Measurements from ENCODE around the gene CELA1. TPM values are rescaled to one million over a fixed set of nuclear protein-coding genes. Genes with fewer than 3 reads are reported as not detected.

The CELA1 gene
- polyA plus RNA-seq, 1 of the 3 experiments (the other 2 are of a cell fraction), result 0.05 TPM

DNA sequence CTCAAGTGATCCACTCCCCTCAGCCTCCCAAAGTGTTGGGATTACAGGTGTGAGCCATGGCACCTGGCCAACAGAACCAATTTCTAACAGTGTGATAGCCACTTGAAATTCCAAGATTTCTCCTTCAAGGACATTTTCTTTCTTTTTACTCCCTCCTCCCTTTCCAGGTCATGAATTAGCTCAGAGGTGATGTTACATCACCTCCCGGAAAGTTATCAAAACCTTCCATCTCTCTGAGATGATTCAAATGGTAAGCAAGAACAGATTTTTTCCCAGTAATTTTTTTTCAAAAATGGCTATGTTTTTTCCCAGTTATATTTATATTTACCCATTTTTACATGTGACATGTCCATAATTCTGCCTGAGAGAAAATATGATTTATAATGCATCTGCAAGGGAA is 60.6 kb downstream of the CELA1 start:
- no peak overlapping the region for H3K27ac ChIP-seq (ENCODE audit: low read depth in 2 of 2, low read length in 1 of 2)
- POLR2A ChIA-PET, result no interaction called here
- H3K79me2 ChIP-seq (ENCODE audit: insufficient read depth), result no peaks in the 10 kb centered on the region
- no peaks in the 10 kb centered on the region for H3K36me3 ChIP-seq (replicated peaks in 1 of 2; ENCODE audit: control insufficient read depth in 1 of 2, insufficient read depth in 2 of 2, low read length in 1 of 2)
- WGBS (ENCODE audit: low lambda C conversion rate), result 97% methylated on average over 1 of the region's 1 CpG
- no peak overlapping the region for H2AFZ ChIP-seq (ENCODE audit: low read depth)
- H3K27me3 ChIP-seq (ENCODE audit: insufficient read depth), result no peaks in the 10 kb centered on the region
- CTCF ChIA-PET, result interaction anchor here (1.7 kb wide), 1 partner anchor 16 kb away, joined by 3 read pairs; no protein-coding TSS in a partner anchor
- H3K4me2 ChIP-seq, result no peak overlapping the region
- DNase-seq, result no peak
- no peaks in the 10 kb centered on the region for H4K20me1 ChIP-seq (ENCODE audit: insufficient read depth)
- H3K9me2 ChIP-seq, result no peaks in the 10 kb centered on the region
- H3K9me3 ChIP-seq, result no peaks in the 10 kb centered on the region
- H3K9ac ChIP-seq, result no peak overlapping the region
- TF ChIP-seq SIN3A (IDR thresholded peaks at IDR 0.05; ENCODE audit: borderline replicate concordance, low read depth, low read length) (no peak), GATA2 (CRISPR knock-in tag; IDR thresholded peaks at IDR 0.05) (no peak), TCF12 (IDR thresholded peaks at IDR 0.05) (no peak), FOXM1 (IDR thresholded peaks at IDR 0.05; ENCODE audit: low read depth) (no peak), FOXJ3 (CRISPR knock-in tag; IDR thresholded peaks at IDR 0.05) (no peak), GABPA (IDR thresholded peaks at IDR 0.05; ENCODE audit: low read depth) (no peak), TAF1 (IDR thresholded peaks at IDR 0.05; ENCODE audit: borderline replicate concordance, low read depth, low read length) (no peak), SMC3 (IDR thresholded peaks at IDR 0.05; ENCODE audit: low read depth, low read length) (no peak), EP300 (IDR thresholded peaks at IDR 0.05; ENCODE audit: borderline replicate concordance in 1 of 2, low read depth in 1 of 2, low read length in 1 of 2) (no peak), YY1 (IDR thresholded peaks at IDR 0.05; ENCODE audit: low read depth) (no peak), RFX5 (IDR thresholded peaks at IDR 0.05; ENCODE audit: low read length) (no peak), RAD21 (IDR thresholded peaks at IDR 0.05; ENCODE audit: low read length) (no peak), RCOR1 (IDR thresholded peaks at IDR 0.05; ENCODE audit: low read length) (no peak), ELF1 (IDR thresholded peaks at IDR 0.05) (no peak)
- TF ChIP-seq, protein P1, sequence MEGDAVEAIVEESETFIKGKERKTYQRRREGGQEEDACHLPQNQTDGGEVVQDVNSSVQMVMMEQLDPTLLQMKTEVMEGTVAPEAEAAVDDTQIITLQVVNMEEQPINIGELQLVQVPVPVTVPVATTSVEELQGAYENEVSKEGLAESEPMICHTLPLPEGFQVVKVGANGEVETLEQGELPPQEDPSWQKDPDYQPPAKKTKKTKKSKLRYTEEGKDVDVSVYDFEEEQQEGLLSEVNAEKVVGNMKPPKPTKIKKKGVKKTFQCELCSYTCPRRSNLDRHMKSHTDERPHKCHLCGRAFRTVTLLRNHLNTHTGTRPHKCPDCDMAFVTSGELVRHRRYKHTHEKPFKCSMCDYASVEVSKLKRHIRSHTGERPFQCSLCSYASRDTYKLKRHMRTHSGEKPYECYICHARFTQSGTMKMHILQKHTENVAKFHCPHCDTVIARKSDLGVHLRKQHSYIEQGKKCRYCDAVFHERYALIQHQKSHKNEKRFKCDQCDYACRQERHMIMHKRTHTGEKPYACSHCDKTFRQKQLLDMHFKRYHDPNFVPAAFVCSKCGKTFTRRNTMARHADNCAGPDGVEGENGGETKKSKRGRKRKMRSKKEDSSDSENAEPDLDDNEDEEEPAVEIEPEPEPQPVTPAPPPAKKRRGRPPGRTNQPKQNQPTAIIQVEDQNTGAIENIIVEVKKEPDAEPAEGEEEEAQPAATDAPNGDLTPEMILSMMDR (IDR thresholded peaks at IDR 0.05), result no peak
- TF ChIP-seq, protein P2, sequence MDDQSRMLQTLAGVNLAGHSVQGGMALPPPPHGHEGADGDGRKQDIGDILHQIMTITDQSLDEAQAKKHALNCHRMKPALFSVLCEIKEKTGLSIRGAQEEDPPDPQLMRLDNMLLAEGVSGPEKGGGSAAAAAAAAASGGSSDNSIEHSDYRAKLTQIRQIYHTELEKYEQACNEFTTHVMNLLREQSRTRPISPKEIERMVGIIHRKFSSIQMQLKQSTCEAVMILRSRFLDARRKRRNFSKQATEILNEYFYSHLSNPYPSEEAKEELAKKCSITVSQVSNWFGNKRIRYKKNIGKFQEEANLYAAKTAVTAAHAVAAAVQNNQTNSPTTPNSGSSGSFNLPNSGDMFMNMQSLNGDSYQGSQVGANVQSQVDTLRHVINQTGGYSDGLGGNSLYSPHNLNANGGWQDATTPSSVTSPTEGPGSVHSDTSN (IDR thresholded peaks at IDR 0.05), result no peak
- TF ChIP-seq, protein P3, sequence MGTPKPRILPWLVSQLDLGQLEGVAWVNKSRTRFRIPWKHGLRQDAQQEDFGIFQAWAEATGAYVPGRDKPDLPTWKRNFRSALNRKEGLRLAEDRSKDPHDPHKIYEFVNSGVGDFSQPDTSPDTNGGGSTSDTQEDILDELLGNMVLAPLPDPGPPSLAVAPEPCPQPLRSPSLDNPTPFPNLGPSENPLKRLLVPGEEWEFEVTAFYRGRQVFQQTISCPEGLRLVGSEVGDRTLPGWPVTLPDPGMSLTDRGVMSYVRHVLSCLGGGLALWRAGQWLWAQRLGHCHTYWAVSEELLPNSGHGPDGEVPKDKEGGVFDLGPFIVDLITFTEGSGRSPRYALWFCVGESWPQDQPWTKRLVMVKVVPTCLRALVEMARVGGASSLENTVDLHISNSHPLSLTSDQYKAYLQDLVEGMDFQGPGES (IDR thresholded peaks at IDR 0.05; ENCODE audit: low read depth, low read length), result no peak
- TF ChIP-seq, protein P4, sequence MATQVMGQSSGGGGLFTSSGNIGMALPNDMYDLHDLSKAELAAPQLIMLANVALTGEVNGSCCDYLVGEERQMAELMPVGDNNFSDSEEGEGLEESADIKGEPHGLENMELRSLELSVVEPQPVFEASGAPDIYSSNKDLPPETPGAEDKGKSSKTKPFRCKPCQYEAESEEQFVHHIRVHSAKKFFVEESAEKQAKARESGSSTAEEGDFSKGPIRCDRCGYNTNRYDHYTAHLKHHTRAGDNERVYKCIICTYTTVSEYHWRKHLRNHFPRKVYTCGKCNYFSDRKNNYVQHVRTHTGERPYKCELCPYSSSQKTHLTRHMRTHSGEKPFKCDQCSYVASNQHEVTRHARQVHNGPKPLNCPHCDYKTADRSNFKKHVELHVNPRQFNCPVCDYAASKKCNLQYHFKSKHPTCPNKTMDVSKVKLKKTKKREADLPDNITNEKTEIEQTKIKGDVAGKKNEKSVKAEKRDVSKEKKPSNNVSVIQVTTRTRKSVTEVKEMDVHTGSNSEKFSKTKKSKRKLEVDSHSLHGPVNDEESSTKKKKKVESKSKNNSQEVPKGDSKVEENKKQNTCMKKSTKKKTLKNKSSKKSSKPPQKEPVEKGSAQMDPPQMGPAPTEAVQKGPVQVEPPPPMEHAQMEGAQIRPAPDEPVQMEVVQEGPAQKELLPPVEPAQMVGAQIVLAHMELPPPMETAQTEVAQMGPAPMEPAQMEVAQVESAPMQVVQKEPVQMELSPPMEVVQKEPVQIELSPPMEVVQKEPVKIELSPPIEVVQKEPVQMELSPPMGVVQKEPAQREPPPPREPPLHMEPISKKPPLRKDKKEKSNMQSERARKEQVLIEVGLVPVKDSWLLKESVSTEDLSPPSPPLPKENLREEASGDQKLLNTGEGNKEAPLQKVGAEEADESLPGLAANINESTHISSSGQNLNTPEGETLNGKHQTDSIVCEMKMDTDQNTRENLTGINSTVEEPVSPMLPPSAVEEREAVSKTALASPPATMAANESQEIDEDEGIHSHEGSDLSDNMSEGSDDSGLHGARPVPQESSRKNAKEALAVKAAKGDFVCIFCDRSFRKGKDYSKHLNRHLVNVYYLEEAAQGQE (IDR thresholded peaks at IDR 0.05; ENCODE audit: low read depth, low read length), result no peak
- TF ChIP-seq, protein P5, sequence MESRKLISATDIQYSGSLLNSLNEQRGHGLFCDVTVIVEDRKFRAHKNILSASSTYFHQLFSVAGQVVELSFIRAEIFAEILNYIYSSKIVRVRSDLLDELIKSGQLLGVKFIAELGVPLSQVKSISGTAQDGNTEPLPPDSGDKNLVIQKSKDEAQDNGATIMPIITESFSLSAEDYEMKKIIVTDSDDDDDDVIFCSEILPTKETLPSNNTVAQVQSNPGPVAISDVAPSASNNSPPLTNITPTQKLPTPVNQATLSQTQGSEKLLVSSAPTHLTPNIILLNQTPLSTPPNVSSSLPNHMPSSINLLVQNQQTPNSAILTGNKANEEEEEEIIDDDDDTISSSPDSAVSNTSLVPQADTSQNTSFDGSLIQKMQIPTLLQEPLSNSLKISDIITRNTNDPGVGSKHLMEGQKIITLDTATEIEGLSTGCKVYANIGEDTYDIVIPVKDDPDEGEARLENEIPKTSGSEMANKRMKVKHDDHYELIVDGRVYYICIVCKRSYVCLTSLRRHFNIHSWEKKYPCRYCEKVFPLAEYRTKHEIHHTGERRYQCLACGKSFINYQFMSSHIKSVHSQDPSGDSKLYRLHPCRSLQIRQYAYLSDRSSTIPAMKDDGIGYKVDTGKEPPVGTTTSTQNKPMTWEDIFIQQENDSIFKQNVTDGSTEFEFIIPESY (IDR thresholded peaks at IDR 0.05; ENCODE audit: borderline replicate concordance, low read depth), result no peak
- TF ChIP-seq, protein P6, sequence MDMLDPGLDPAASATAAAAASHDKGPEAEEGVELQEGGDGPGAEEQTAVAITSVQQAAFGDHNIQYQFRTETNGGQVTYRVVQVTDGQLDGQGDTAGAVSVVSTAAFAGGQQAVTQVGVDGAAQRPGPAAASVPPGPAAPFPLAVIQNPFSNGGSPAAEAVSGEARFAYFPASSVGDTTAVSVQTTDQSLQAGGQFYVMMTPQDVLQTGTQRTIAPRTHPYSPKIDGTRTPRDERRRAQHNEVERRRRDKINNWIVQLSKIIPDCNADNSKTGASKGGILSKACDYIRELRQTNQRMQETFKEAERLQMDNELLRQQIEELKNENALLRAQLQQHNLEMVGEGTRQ (IDR thresholded peaks at IDR 0.05; ENCODE audit: borderline replicate concordance, low read depth, low read length), result no peak
- H3F3A ChIP-seq (replicated peaks; ENCODE audit: insufficient read depth), result no peaks in the 10 kb centered on the region
- H3K4me1 ChIP-seq (ENCODE audit: control insufficient read depth in 1 of 2, insufficient read depth in 2 of 2, low read depth in 1 of 2, low read length in 1 of 2), result no peaks in the 10 kb centered on the region
- no peak overlapping the region for H3K4me3 ChIP-seq (ENCODE audit: low read depth in 2 of 2, low read length in 1 of 2)

Data from SK-N-SH (cell line).